ENCODE data around the gene GJB4.

- TF ChIP-seq, protein P1, sequence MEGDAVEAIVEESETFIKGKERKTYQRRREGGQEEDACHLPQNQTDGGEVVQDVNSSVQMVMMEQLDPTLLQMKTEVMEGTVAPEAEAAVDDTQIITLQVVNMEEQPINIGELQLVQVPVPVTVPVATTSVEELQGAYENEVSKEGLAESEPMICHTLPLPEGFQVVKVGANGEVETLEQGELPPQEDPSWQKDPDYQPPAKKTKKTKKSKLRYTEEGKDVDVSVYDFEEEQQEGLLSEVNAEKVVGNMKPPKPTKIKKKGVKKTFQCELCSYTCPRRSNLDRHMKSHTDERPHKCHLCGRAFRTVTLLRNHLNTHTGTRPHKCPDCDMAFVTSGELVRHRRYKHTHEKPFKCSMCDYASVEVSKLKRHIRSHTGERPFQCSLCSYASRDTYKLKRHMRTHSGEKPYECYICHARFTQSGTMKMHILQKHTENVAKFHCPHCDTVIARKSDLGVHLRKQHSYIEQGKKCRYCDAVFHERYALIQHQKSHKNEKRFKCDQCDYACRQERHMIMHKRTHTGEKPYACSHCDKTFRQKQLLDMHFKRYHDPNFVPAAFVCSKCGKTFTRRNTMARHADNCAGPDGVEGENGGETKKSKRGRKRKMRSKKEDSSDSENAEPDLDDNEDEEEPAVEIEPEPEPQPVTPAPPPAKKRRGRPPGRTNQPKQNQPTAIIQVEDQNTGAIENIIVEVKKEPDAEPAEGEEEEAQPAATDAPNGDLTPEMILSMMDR (IDR thresholded peaks at IDR 0.05): no peak
- TF ChIP-seq POLR2A (IDR thresholded peaks at IDR 0.05): no peak
These were observed 20.4 kb downstream of the GJB4 start for GRCh38 chr1:34779962-34780361.
